ENCODE data around the gene FAM120B. TPM values are rescaled to one million over a fixed set of nuclear protein-coding genes. Genes with fewer than 3 reads are reported as not detected.

The FAM120B gene
- total and polyA plus RNA-seq, 2 donors (not counting 1 experiment from before 2014, with no cell fraction given) = 14.4 to 19.3 TPM

DNA sequence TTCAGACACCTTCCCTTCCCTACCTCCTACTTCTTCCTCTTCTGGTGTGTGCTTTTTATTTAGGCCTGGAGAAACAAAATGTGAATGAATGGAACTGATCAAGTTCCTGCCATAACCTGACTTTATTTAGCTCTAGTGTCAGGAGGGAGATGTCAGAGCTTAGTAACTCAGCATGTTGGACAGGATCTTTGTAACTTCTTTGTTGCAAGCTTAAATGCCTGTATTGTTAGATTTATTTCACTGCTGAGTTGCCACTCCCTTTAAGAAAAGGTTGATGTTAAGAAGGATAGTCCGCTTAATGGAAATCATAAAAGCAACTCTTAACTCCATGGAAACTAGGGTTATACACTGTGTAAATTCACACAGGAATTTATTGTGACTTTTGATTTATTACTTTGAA lies 2.2 kb downstream of the FAM120B start:
- no peak overlapping the region for H3K9ac ChIP-seq (ENCODE audit: insufficient read depth, low read length)
- no peak for DNase-seq (ENCODE audit: low read depth in 2 of 2)
- H3K36me3 ChIP-seq (ENCODE audit: control insufficient read depth, insufficient read depth, low read length) = no peaks in the 10 kb centered on the region
- H2AFZ ChIP-seq (ENCODE audit: low read length) = no peak overlapping the region
- peaks cover 2% of the 10 kb centered on the region for H4K20me1 ChIP-seq (ENCODE audit: control insufficient read depth, extremely low read depth, insufficient read depth, low read length)
- H3K79me2 ChIP-seq (ENCODE audit: control insufficient read depth, insufficient read depth, low read length) = peaks cover 66% of the 10 kb centered on the region
- no peaks in the 10 kb centered on the region for H3K27me3 ChIP-seq (ENCODE audit: control insufficient read depth, insufficient read depth, low read length)
- H3K4me1 ChIP-seq (ENCODE audit: control insufficient read depth, extremely low read depth, insufficient read depth, low read length) = peaks cover 14% of the 10 kb centered on the region
- TF ChIP-seq EZH2 (IDR thresholded peaks at IDR 0.05; ENCODE audit: low read length, missing control alignments) = no peak
- TF ChIP-seq, protein P1, sequence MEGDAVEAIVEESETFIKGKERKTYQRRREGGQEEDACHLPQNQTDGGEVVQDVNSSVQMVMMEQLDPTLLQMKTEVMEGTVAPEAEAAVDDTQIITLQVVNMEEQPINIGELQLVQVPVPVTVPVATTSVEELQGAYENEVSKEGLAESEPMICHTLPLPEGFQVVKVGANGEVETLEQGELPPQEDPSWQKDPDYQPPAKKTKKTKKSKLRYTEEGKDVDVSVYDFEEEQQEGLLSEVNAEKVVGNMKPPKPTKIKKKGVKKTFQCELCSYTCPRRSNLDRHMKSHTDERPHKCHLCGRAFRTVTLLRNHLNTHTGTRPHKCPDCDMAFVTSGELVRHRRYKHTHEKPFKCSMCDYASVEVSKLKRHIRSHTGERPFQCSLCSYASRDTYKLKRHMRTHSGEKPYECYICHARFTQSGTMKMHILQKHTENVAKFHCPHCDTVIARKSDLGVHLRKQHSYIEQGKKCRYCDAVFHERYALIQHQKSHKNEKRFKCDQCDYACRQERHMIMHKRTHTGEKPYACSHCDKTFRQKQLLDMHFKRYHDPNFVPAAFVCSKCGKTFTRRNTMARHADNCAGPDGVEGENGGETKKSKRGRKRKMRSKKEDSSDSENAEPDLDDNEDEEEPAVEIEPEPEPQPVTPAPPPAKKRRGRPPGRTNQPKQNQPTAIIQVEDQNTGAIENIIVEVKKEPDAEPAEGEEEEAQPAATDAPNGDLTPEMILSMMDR (conservative IDR thresholded peaks at IDR 0.05 in 1 of 2, IDR thresholded peaks at IDR 0.05 in 1 of 2; ENCODE audit: low read depth in 1 of 2, low read length in 2 of 2) = no peak
- peak overlapping the region in 1 of 4 experiments; percentile 2 for H3K4me3 ChIP-seq (replicated peaks in 1 of 4; ENCODE audit: control extremely low read depth in 1 of 4, insufficient read depth in 1 of 4, low read depth in 3 of 4, low read length in 4 of 4)
- peak overlapping the region; percentile 92 for H3K4me2 ChIP-seq (ENCODE audit: extremely low read depth, insufficient read depth, low read length)
- no peak overlapping the region for H3K27ac ChIP-seq (ENCODE audit: insufficient read depth, low read length)
- H3K9me3 ChIP-seq (ENCODE audit: control insufficient read depth, insufficient read depth, low read depth, low read length) = no peaks in the 10 kb centered on the region

DNA sequence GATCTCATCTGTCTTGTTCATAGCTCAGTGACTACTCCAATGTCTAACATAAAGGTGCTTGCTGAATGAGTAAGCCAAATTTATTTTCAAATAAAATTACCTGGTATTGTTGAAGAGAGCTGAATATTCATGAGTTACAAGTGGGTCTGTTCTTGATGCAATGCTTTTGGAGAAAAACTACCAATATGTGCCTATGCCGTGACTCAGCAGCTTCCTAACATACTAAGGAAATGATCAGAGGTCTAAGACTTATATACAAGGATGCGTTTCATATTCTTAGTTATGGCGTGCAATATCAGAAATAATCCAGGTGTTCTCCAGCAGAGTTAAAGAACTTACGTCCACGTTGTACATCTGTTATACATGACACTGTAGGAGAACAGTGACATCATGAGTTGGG lies 5.1 kb downstream of the FAM120B start:
- peaks cover 11% of the 10 kb centered on the region for H3K4me1 ChIP-seq (ENCODE audit: control insufficient read depth, extremely low read depth, insufficient read depth, low read length)
- H3K27ac ChIP-seq (ENCODE audit: insufficient read depth, low read length) = no peak overlapping the region
- H3K4me3 ChIP-seq (replicated peaks in 1 of 4; ENCODE audit: control extremely low read depth in 1 of 4, insufficient read depth in 1 of 4, low read depth in 3 of 4, low read length in 4 of 4) = no peak overlapping the region
- H3K27me3 ChIP-seq (ENCODE audit: control insufficient read depth, insufficient read depth, low read length) = no peaks in the 10 kb centered on the region
- peaks cover 2% of the 10 kb centered on the region for H4K20me1 ChIP-seq (ENCODE audit: control insufficient read depth, extremely low read depth, insufficient read depth, low read length)
- H3K36me3 ChIP-seq (ENCODE audit: control insufficient read depth, insufficient read depth, low read length) = no peaks in the 10 kb centered on the region
- H2AFZ ChIP-seq (ENCODE audit: low read length) = no peak overlapping the region
- H3K9me3 ChIP-seq (ENCODE audit: control insufficient read depth, insufficient read depth, low read depth, low read length) = no peaks in the 10 kb centered on the region
- TF ChIP-seq, protein P1 (conservative IDR thresholded peaks at IDR 0.05 in 1 of 2, IDR thresholded peaks at IDR 0.05 in 1 of 2; ENCODE audit: low read depth in 1 of 2, low read length in 2 of 2) = no peak
- TF ChIP-seq EZH2 (IDR thresholded peaks at IDR 0.05; ENCODE audit: low read length, missing control alignments) = no peak
- no peak overlapping the region for H3K4me2 ChIP-seq (ENCODE audit: extremely low read depth, insufficient read depth, low read length)
- DNase-seq (ENCODE audit: low read depth in 2 of 2) = no peak
- H3K9ac ChIP-seq (ENCODE audit: insufficient read depth, low read length) = no peak overlapping the region
- H3K79me2 ChIP-seq (ENCODE audit: control insufficient read depth, insufficient read depth, low read length) = peaks cover 89% of the 10 kb centered on the region

DNA sequence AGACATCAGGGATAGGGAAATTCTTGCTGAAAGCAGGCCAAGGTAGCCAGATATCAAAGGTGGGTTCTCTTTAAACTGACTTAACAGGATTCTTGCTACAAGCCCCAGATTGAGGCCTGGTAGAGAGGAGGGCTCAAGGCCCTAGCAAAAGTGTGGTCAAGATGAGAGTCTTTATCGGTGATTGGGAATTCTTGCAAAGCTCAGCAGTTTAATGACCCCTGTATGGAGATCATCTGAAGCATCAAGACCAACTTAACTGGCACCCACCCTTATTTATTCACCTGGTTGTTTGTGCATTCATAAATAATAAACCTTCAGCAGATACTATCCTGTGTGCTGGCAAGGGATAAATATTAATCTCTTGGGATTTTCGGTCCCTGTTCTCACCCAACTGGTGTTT lies 6.3 kb downstream of the FAM120B start:
- H3K9ac ChIP-seq (ENCODE audit: insufficient read depth, low read length) = no peak overlapping the region
- H3K27ac ChIP-seq (ENCODE audit: insufficient read depth, low read length) = no peak overlapping the region
- no peak overlapping the region for H2AFZ ChIP-seq (ENCODE audit: low read length)
- no peaks in the 10 kb centered on the region for H3K36me3 ChIP-seq (ENCODE audit: control insufficient read depth, insufficient read depth, low read length)
- no peak overlapping the region for H3K4me2 ChIP-seq (ENCODE audit: extremely low read depth, insufficient read depth, low read length)
- DNase-seq (ENCODE audit: low read depth in 2 of 2) = no peak
- H3K27me3 ChIP-seq (ENCODE audit: control insufficient read depth, insufficient read depth, low read length) = no peaks in the 10 kb centered on the region
- no peak overlapping the region for H3K4me3 ChIP-seq (replicated peaks in 1 of 4; ENCODE audit: control extremely low read depth in 1 of 4, insufficient read depth in 1 of 4, low read depth in 3 of 4, low read length in 4 of 4)
- TF ChIP-seq, protein P1 (conservative IDR thresholded peaks at IDR 0.05 in 1 of 2, IDR thresholded peaks at IDR 0.05 in 1 of 2; ENCODE audit: low read depth in 1 of 2, low read length in 2 of 2) = no peak
- no peak for TF ChIP-seq EZH2 (IDR thresholded peaks at IDR 0.05; ENCODE audit: low read length, missing control alignments)
- H3K79me2 ChIP-seq (ENCODE audit: control insufficient read depth, insufficient read depth, low read length) = peaks cover 77% of the 10 kb centered on the region
- peaks cover 2% of the 10 kb centered on the region for H4K20me1 ChIP-seq (ENCODE audit: control insufficient read depth, extremely low read depth, insufficient read depth, low read length)
- H3K4me1 ChIP-seq (ENCODE audit: control insufficient read depth, extremely low read depth, insufficient read depth, low read length) = peaks cover 8% of the 10 kb centered on the region
- H3K9me3 ChIP-seq (ENCODE audit: control insufficient read depth, insufficient read depth, low read depth, low read length) = no peaks in the 10 kb centered on the region
